Natural killer cell (primary cell): ENCODE results near the gene ADIRF. TPM values are rescaled to one million over a fixed set of nuclear protein-coding genes. Genes with fewer than 3 reads are reported as not detected.
"Not testable (repeated sequence)": the region's sequence is repeated elsewhere in the genome, so short reads cannot be mapped to it uniquely, and the experiment has no call there.

Experiments used
- ATAC-seq, 3 donors: fragments of 150-1000 bp in 2 of 3; fragments of 200-7000 bp in 1 of 3; cut with Tn5 transposase; 1 replicate in 1 of 3; 2 replicates in 2 of 3; pipeline ENCODE4 v1.10.0; 2021; ENCODE audit warnings: mild to moderate bottlenecking in 2 of 3, moderate library complexity in 2 of 3
- DNase-seq, 2 donors: peaks; one replicate each; pipeline versions ENCODE4 v3.0.0 to v3.0.0-alpha.2; 2013 to 2021; ENCODE audit warnings: mixed read lengths in 1 of 2
- H3K27ac ChIP-seq: one replicate; pipeline ENCODE4 v1.5.1; 2013; ENCODE audit warnings: mild to moderate bottlenecking, low read length
- H3K27me3 ChIP-seq: one replicate; pipeline ENCODE4 v1.6.1; 2013; ENCODE audit warnings: low read length; ENCODE audit not compliant: control insufficient read depth, insufficient read depth
- H3K36me3 ChIP-seq: one replicate; pipeline ENCODE4 v1.6.1; 2013; ENCODE audit warnings: low read length; ENCODE audit not compliant: control insufficient read depth, insufficient read depth
- H3K4me1 ChIP-seq: one replicate; pipeline ENCODE4 v1.6.1; 2013; ENCODE audit warnings: low read length; ENCODE audit not compliant: control insufficient read depth, insufficient read depth
- H3K4me3 ChIP-seq: one replicate; pipeline ENCODE4 v1.5.1; 2013; ENCODE audit warnings: low read length
- H3K9me3 ChIP-seq: one replicate; pipeline ENCODE4 v1.6.1; 2013; ENCODE audit warnings: low read length; ENCODE audit not compliant: control insufficient read depth, insufficient read depth
- H3K27ac Mint-ChIP-seq, 2 donors: one replicate each; pipeline ENCODE4 v1.8.0; 2022; ENCODE audit warnings: mild to moderate bottlenecking in 2 of 2, mixed read lengths in 2 of 2, moderate library complexity in 1 of 2
- H3K27me3 Mint-ChIP-seq, 2 donors: one replicate each; pipeline ENCODE4 v1.8.0; 2022; ENCODE audit warnings: low read depth in 2 of 2, mixed read lengths in 2 of 2
- H3K36me3 Mint-ChIP-seq: one replicate; pipeline ENCODE4 v1.8.0; 2022; ENCODE audit warnings: mixed read lengths
- H3K4me1 Mint-ChIP-seq, 2 donors: one replicate each; pipeline ENCODE4 v1.8.0; 2022; ENCODE audit warnings: mixed read lengths in 2 of 2
- H3K4me3 Mint-ChIP-seq: one replicate; pipeline ENCODE4 v1.8.0; 2022; ENCODE audit warnings: mild to moderate bottlenecking, moderate library complexity, mixed read lengths
- H3K9me3 Mint-ChIP-seq, 2 donors: one replicate each; pipeline ENCODE4 v1.8.0; 2022; ENCODE audit warnings: mixed read lengths in 2 of 2
- CTCF ChIP-seq: fragments of 200-600 bp; IDR thresholded peaks from one replicate; pipeline ENCODE4 v1.8.0; 2022; ENCODE audit warnings: antibody characterized with exemption
- WGBS: methylation state at CpG from one replicate; pipeline ENCODE4 v1.1.7; 2013; ENCODE audit warnings: missing lambda C conversion rate; ENCODE audit not compliant: insufficient coverage; 5-methylcytosine and 5-hydroxymethylcytosine counted together
- intact Hi-C: fragments of 100-400 bp; cut with micrococcal nuclease; formaldehyde crosslinking; loops from one replicate; pipeline ENCODE4 v1.14.2; 2022
- total RNA-seq, 4 donors: library from RNA; stranded (reverse); fragments of 120-200 nt in 1 of 4; gene quantifications; one replicate each; pipeline versions ENCODE4 v1.2.3 to v1.2.4, GENCODE V29; 2013 to 2022

ADIRF gene
- total RNA-seq, 3 donors from 2014 or later (not counting 1 experiment from before 2014, with no cell fraction given) = not detected

- H3K4me1 ChIP-seq = no peaks in the 10 kb centered on the region
- Mint-ChIP-seq H3K4me3 (no peak overlapping the region), H3K36me3 (no peaks in the 10 kb centered on the region), H3K4me1 (no peaks in the 10 kb centered on the region), H3K27ac (no peak overlapping the region), H3K27me3 (no peaks in the 10 kb centered on the region), H3K9me3 (no peaks in the 10 kb centered on the region)
- DNase-seq = no peak
- no peaks in the 10 kb centered on the region for H3K27me3 ChIP-seq
- no peak for TF ChIP-seq CTCF
- intact Hi-C loops = no loop called here
- no peaks in the 10 kb centered on the region for H3K36me3 ChIP-seq
- WGBS = 100% methylated on average over 1 of the region's 1 CpG
- no peaks in the 10 kb centered on the region for H3K9me3 ChIP-seq
- ATAC-seq = no peak
- no peak overlapping the region for H3K27ac ChIP-seq
- no peak overlapping the region for H3K4me3 ChIP-seq
Measured at GRCh38 chr10:86931872-86932271, 36.4 kb upstream of the ADIRF start.

- no peak overlapping the region for H3K27ac Mint-ChIP-seq
Measured at GRCh38 chr10:86932674-86933073, 35.6 kb upstream of the ADIRF start.

GRCh38 chr10:86934162-86934711, 34.0 kb upstream of the ADIRF start:
- H3K4me3 Mint-ChIP-seq, H3K9me3 ChIP-seq, H3K27me3 Mint-ChIP-seq, DNase-seq, ATAC-seq, H3K36me3 ChIP-seq, intact Hi-C loops, H3K27ac ChIP-seq, H3K4me1 ChIP-seq, H3K4me3 ChIP-seq, H3K27ac Mint-ChIP-seq, H3K36me3 Mint-ChIP-seq, H3K9me3 Mint-ChIP-seq, H3K27me3 ChIP-seq, H3K4me1 Mint-ChIP-seq: not testable (repeated sequence)
- WGBS = 89% methylated on average over 6 of the region's 6 CpGs

More at GRCh38 chr10:86932674-86933073, 35.6 kb upstream of the ADIRF start:
- ATAC-seq (no peak), DNase-seq (no peak)
- H3K27me3 ChIP-seq = no peaks in the 10 kb centered on the region
- no peak overlapping the region for H3K4me3 ChIP-seq
- Mint-ChIP-seq H3K27me3 (no peaks in the 10 kb centered on the region), H3K9me3 (no peaks in the 10 kb centered on the region), H3K4me3 (no peak overlapping the region), H3K4me1 (no peaks in the 10 kb centered on the region), H3K36me3 (no peaks in the 10 kb centered on the region)
- intact Hi-C loops = no loop called here
- no peaks in the 10 kb centered on the region for H3K9me3 ChIP-seq
- 74% methylated on average over 2 of the region's 2 CpGs for WGBS
- no peaks in the 10 kb centered on the region for H3K36me3 ChIP-seq
- no peak for TF ChIP-seq CTCF
- H3K27ac ChIP-seq = no peak overlapping the region
- no peaks in the 10 kb centered on the region for H3K4me1 ChIP-seq

GRCh38 chr10:86936661-86937501, 31.4 kb upstream of the ADIRF start:
- Histone ChIP-seq H3K4me1 (peaks cover 7% of the 10 kb centered on the region), H3K36me3 (no peaks in the 10 kb centered on the region), H3K27ac (no peak overlapping the region), H3K9me3 (no peaks in the 10 kb centered on the region), H3K27me3 (no peaks in the 10 kb centered on the region), H3K4me3 (no peak overlapping the region)
- H3K27me3 Mint-ChIP-seq = no peaks in the 10 kb centered on the region
- ATAC-seq = no peak
- no peaks in the 10 kb centered on the region for H3K36me3 Mint-ChIP-seq
- TF ChIP-seq CTCF = no peak
- 93% methylated on average over 13 of the region's 13 CpGs for WGBS
- no peak overlapping the region for H3K27ac Mint-ChIP-seq
- H3K9me3 Mint-ChIP-seq = no peaks in the 10 kb centered on the region
- H3K4me1 Mint-ChIP-seq = peaks cover 3 to 6% of the 10 kb centered on the region in 2 donors
- no peak for DNase-seq
- intact Hi-C loops = no loop called here
- no peak overlapping the region for H3K4me3 Mint-ChIP-seq
